Fibroblast of upper back skin (primary cell): Measurements from ENCODE around the gene RBMXL3.
"Not testable (repeated sequence)": the region's sequence is repeated elsewhere in the genome, so short reads cannot be mapped to it uniquely, and the experiment has no call there.

Source experiments
- DNase-seq: peaks from one replicate; pipeline ENCODE4 v3.0.0-alpha.2; 2013

Gene RBMXL3

DNA sequence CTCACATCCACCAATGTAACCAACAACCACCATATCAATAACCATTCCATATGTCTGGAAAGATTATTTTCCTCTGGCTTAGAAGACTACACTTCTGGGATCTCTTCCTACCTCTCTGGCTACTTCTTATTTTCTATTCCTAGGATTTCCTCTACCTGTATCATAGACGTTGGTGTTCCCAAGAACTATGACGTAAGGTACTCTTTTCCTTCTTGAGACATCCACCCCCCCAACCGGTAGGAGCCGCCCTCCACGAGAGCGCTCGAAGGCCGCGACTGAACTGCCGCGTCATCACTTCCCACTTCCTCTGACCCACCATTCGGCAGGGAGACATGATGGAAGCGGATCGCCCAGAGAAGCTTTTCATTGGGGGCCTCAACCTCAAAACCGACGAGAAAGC is at the start of gene RBMXL3:
Gene RBMXL3, plus strand, starts transcription at position 301 of the 400 bp plus-strand sequence. Its CDS starts 32 bp downstream, at position 333.
- no peak for DNase-seq

DNA sequence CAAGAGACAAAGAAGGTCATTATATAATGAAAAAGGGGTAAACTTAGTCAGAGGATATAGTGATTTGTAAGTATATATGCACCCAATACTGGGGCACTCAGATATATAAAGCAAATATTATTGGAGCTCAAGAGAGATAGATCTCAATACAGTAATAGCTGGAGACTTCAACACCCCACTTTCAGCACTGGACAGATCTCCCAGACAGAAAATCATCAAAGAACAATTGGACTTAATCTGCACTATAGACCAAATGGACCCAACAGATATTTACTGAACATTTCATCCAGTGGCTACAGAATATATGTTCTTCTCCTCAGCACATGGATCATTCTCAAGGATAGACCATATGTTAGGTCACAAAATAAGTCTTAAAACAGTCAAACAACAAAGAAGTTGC is 47.2 kb upstream of the RBMXL3 start:
- DNase-seq, result no peak

DNA sequence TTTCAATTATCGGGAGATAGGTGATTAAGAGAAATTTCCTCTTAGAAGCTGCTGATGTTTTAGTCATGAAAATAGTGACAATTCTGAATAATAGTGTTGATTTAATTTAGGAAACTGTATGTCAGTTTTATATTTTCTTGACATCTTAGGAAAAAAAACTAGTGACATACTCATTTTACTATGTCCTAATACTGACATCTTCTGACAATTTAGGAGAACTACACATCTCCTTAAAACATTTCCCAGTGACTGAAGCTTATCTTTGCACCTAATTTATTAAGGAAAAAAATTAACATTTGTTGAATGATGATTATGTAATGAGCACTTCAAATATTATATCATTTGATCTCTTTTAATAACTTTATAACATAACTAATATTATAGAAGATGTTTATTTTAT is 42.0 kb upstream of the RBMXL3 start:
- DNase-seq, result peak; percentile 3

DNA sequence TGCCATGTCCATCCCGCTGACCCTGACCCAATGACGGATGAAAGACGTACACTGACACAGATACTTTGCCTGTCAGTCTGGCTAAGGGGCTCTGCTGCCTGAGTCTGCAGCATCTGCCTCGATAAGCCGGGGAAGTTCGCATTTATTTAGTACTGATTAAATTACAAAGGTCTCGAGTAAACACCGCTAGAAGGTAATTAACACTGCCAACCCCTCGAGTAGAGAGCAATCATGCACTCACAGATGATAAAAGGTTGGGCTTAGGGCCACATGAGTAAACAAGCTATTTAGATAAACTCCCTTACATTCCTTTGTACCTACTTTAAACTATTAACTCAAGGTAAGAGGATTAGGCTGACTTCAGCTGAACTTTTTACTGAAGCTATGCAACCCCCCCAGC is 16.0 kb upstream of the RBMXL3 start:
- no peak for DNase-seq

DNA sequence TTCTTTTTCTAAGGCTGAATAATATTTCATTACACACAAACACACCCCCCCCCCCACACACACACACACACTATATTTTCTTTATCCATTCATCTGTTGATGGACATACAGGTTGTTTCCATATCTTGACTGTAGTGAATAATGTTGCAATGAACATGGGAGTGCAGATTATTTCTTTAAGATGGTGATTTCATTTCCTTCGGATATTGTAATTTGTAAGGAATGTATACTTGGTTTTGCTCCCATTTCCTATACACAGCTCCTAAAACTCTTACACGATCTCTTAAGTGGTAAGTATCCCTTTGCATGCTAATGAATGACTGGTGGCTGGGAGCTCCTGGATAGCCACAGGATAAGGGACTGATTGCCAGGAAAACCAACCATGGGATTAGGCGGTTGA is 14.7 kb upstream of the RBMXL3 start:
- peak; percentile 3 for DNase-seq

DNA sequence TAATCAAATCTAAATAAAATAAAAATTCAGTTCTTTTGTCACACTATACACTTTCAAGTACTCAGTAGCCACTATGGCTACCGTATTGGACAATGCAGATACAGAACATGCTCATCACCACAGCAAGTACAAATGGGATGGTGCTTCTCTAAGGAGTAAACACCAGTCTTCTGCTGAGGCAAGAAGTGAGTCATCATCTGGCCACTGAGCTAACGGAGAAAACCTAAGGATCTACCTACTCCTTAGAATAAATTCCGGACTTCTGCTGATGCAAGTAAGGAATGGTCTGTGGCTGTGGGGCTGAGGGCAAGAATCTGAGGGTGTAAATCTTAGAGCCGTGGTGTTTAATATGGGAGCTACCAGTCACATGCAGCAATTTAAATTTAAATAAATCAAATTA is 11.3 kb upstream of the RBMXL3 start:
- DNase-seq, result no peak

DNA sequence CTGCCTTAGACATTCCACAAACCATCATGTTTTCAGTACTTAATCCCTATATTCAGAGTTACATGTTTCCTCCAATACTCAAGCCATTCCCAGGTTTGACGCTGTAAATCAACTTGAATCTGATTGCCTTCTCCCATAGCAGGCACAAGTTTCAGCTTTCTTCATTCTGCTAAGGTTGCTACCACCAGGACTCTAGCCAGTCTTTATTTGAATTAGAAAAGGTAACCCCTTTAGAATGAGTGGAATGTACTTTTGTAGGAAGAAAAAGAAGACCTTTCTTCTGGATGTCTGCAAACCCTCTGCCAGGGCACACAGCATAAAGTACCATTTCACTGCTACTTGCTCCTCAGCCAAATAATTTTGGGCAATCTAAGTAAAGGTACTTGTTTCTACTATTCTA is 10.7 kb upstream of the RBMXL3 start:
- DNase-seq, result no peak

DNA sequence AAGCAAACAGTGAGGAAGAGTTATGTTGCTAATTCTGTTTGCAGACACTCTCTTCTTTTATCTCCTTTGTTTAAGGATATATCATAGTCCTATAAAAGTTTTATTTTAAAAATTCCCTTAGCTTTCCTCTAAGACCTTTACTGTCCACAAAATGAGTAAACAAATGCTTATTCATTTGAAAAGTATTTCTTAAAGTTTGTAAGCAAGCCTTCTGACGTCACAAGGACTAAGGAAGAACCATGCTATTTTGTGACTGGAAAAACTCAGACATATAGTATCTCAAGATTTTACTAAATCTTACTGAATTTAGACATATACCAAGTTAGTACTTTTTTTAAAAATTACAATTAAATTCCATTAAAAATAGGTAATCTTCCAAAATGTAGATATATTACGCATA is 5.2 kb upstream of the RBMXL3 start:
- no peak for DNase-seq

DNA sequence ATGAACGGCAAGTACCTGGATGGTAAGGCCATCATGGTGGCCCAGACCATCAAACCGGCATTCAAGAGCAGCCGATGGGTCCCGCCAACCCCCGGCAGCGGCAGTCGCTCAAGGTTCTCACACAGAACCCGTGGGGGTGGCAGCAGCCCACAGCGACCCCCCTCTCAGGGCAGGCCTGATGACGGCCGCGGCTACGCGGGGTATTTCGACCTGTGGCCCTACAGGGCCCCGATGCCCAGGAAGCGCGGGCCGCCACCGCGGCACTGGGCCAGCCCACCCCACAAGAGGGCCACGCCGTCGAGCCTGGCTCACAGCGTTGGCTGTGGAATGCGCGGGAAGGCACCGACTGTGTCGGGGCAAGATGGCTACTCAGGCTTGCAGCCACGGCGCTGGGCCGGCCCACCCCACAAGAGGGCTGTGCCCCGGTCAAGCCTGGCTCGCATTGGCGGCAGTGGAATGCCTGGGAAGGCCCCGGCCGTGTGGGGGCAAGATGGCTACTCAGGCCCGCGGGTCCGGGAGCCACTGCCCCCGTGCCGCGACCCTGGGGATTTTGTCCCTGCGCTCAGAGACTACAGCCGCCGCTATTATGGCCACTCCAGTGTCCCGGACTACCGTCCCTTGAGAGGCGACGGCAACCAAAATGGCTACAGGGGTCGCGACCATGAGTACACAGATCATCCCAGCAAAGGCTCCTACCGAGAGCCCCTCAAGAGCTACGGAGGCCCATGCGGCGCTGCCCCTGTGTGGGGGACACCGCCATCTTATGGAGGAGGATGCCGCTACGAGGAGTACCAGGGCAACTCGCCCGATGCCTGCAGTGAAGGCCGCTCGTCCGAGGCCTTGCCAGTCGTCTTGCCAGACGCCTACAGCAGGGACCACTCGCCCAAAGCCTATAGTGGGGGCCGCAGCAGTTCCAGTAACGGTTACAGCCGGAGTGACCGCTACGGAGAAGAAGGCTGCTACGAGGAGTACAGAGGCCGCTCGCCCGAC is 731 bp downstream of the RBMXL3 start:
- no peak for DNase-seq

DNA sequence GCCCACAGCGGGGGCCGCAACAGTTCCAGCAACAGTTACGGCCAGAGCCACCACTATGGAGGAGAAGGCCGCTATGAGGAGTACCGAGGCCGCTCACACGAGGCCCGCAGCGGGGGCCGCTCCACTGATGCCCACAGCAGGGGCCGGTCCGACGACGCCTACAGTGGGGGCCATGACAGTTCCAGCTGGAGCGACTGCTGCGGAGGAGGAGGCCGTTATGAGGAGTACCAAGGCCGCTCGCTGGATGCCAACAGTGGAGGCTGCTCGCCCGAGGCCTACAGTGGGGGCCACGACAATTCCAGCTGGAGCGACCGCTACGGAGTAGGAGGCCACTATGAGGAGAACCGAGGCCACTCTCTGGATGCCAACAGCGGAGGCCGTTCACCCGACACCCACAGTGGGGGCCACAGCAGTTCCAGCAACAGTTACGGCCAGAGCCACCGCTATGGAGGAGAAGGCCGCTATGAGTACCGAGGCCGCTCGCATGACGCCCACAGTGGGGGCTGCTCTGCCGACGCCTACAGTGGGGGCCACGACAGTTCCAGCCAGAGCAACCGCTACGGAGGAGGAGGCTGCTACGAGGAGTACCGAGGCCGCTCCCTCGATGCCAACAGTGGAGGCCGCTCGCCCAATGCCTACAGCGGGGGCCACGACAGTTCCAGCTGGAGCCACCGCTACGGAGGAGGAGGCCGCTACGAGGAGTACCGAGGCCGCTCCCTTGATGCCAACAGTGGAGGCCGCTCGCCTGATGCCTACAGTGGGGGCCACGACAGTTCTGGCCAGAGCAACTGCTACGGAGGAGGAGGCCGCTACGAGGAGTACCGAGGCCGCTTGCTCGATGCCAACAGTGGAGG is 1.7 kb downstream of the RBMXL3 start:
- DNase-seq, result no peak

DNA sequence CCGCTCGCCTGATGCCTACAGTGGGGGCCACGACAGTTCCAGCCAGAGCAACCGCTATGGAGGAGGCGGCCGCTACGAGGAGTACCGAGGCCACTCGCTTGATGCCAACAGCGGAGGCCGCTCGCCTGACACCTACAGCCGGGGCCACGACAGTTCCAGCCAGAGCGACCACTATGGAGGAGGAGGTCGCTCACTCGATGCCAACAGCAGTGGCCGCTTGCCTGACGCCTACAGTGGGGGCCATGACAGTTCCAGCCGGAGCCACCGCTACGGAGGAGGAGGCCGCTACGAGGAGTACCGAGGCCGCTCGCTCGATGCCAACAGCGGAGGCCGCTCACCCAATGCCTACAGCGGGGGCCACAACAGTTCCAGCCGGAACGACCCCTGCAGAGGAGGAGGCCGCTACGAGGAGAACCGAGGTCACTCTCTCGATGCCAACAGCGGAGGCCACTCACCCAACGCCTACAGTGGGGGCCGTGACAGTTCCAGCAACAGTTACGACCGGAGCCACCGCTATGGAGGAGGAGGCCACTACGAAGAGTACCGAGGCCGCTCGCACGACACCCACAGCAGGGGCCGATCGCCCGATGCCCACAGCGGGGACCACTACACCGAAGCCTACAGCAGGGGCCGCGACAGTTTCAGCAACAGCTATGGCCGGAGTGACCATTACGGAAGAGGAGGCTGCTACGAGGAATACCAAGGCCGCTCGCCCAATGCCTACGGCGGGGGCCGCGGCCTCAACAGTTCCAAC is 2.5 kb downstream of the RBMXL3 start:
- no peak for DNase-seq

DNA sequence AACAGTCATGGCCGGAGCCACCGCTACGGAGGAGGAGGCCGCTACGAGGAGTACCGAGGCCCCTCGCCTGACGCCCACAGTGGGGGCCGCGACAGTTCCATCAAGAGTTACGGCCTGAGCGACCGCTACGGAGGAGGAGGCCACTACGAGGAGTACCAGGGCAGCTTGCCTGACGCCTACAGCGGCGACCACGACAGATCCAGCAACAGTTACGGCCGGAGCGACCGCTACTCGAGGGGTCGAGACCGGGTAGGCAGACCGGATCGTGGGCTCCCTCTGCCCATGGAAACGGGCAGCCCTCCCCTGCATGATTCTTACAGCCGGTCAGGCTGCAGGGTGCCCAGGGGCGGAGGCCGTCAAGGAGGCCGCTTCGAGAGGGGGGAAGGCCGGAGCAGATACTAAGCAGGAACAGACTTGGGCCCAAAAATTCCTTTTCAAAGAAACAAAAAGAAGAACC is 3.1 kb downstream of the RBMXL3 start:
- DNase-seq, result no peak

DNA sequence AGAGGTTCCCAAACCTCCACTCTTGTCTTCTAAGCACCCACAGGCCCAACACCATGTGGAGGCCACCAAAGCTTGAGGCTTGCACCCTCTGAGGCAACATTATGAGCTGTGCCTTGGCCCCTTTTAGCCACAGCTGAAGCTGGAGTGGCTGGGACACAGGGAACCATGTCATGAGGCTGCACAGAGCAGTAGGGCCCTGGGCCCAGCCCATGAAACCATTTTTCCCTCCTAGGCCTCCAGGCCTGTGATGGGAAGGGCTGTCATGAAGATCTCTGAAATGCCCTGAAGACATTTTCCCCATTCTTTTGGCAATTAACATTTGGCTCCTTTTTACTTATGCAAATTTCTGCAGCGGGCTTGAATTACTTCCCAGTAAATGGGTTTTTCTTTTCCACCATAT is 14.8 kb downstream of the RBMXL3 start:
- no peak for DNase-seq

DNA sequence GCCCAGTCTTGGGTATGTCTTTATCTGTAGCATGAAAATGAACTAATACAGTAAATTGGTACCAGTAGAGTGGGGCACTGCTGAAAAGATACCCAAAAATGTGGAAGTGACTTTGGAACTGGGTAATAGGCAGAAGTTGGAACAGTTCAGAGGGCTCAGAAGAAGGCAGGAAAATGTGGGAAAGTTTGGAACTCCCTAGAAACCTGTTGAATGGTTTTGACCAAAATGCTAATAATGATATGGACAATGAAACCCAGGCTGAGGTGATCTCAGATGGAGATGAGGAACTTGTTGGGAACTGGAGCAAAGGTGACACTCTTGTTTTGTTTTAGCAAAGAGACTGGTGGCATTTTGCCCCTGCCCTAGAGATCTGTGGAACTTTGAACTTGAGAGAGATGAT is 20.3 kb downstream of the RBMXL3 start:
- not testable (repeated sequence) for DNase-seq

DNA sequence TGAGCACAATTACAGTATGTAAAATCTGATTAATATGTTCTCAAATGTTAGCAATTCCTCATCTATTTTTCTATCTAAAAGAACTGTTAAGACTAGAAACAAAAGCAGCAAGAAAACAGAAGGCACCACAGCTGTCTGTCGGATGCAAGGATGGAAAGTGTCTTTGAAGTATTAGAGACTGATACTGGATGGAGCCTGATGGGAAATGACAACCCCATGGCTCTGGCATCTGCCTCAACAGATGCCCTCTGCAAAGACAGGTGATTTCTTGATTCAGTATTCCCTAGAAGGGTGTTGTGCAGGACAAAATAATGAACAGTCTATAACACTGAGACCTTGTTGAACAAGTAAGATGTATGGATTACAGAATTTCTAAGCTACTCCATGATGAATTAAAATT is 24.9 kb downstream of the RBMXL3 start:
- DNase-seq, result no peak

DNA sequence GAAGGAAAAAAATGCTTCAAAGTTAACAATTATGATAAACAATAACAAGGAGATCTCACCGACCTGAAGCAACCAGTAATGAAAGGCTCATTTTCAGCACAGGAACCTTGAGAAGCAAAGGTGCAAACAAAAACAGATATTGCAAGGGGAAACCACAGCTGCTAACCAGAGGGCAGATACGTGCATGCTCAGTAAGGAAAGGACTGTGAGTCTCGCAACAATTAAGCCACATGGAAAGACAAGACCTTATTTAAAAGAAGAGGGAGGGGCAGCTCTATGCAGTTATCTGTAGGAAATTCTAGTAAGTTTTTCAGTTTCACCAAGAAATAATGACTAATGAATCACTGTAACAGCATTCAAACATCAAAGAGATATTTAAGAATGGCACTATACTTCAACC is 25.4 kb downstream of the RBMXL3 start:
- DNase-seq, result no peak

DNA sequence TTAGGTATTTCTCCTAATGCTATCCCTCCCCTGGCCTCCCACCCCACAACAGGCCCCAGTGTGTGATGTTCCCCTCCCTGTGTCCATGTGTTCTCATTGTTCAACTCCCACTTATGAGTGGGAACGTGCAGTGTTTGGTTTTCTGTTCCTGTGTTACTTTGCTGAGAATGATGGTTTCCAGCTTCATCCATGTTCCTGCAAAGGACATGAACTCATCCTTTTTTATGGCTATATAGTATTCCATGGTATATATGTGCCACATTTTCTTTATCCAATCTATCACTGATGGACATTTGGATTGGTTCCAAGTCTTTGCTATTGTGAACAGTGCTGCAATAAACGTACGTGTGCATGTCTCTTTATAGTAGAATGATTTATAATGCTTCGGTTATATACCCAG is 28.1 kb downstream of the RBMXL3 start:
- DNase-seq, result not testable (repeated sequence)

DNA sequence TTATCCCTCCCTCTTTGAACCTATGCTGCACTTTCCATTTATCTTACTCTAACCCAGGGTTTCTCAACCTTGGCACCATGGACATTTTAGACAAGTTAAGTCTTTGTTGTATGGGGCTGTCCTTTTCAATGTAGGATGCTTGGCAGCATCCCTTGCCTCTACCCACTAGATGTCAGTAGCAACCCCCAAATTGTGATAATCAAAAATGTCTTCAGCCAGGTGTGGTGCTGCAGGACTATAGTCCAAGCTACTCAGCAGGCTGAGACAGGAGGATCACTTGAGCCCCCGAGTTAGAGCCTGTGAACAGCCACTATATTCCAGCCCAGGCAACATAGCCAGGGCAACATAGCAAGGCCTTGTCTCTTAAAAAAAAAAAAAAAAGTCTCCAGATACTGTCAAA is 37.7 kb downstream of the RBMXL3 start:
- peak; percentile 10 for DNase-seq

DNA sequence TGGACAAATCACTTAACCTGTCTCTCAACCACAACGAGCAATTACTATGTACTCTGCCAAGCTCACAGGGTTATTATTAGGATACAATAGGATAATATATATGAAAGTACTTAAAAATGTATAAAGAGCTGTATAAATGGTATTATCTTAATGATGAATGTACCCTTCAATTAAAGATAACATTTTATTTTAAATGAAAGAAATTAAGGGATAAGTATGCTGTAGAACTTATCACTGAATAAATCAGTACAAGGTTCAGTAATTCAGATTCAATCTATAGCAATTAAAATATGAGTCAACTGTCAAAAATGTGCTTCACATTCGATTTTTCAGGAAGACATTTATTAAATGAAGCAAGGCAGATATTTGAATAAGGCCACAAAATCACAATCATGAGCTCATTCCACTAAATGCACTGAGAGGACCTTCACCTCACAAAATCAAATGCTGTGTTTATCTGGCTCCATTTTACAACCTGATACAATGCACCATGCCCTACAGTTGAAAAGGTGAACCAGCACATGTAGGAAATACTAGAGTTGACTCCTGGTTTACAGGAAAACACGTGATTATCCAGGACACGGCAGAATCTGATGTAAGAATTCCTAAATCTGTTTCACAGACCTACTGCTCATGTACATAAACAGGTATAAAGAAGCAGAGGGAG is 40.3 kb downstream of the RBMXL3 start:
- DNase-seq, result no peak

DNA sequence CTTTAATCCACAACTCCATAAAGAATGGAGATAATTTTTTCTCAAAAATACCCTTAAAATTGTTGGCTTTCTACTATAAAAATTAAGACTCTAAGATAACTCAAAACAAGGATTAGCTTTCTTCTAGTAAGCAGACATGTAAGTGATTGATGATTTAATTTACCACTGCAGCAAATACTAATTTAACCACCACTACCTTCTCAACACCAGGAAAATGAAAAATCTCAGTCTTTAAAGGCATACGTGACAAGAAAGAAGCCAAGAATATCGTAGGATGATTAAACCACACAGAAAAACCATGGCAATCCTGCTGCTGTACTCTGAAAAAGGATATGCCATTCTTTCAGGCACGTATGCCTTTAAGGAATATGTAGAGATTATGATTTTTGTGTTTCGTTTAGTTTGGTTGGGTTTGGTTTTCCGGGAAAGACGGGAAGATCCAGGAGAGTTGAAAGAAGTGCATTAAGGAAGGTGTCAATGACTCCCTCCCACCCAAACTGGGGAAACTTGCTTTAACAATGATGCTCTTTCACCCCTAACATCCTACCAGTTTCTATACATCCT is 43.8 kb downstream of the RBMXL3 start:
- no peak for DNase-seq

DNA sequence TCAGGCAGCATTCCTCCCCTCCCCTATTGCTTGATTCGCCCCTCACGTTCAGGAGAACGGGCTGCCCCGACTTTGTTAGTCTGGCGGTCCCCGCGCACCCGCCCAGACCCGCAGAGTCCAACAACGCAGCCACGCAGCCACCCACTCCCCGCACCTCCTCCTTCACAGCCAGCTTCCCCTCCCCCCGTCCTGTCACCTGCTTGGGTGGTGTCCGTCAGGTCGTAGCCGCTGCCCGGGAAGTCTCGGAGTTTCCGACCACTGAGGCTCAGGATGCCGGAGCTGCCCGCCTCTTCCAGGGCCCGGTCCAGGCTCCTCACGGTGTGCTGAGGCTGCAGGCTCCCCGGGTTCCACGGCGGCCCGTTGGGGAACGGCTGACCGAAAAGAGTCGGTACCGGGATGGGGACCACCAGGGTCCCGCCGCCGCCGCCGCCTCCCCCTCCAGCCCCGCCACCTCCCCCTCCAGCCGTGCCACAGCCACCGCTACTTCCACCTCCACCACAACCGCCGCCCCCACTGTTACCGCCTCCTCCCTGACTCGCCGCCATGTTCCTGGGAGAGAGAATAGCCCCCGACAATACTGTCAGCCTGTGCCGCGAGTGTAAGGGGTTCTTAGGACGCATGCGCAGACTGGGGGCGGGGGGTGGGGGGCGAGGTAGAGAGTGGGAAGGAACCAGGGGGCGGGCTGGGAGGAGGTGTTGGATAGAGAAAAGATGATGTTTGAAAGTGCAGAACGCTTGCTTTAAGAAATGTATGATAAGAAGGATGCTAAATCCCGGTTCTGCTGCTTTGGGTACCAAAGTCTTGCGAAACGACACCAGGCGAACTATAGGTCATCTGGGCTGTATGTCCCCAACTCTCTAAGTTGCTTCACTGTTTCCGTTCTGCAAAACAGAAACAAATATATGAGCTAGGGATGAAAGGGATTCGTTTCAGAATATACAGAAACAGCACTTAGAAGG is 44.6 kb downstream of the RBMXL3 start, which contains the start of gene LRCH2:
Gene LRCH2, minus strand, starts transcription at position 600 of the 959 bp plus-strand sequence. Its CDS starts 55 bp downstream, at position 545.
- peak; percentile 60 for DNase-seq
